ENCODE results near the gene UBE2E2. TPM values are rescaled to one million over a fixed set of nuclear protein-coding genes. Genes with fewer than 3 reads are reported as not detected.

UBE2E2 gene
- total RNA-seq, 1 experiment from 2014 or later, result 45.0 TPM

GRCh38 chr3:23203708-23204330, 692 bp downstream of the UBE2E2 start:
- peaks cover 8% of the 10 kb centered on the region; the same call in 1 of the 2 replicates for H3K4me1 ChIP-seq (replicated peaks)
- no peak overlapping the region for H3K27ac ChIP-seq
- 0 out of 2 replicates have a peak, but pooled peaks cover 3% of the 10 kb centered on the region for H3K27me3 ChIP-seq (replicated peaks)
- H3K9me3 ChIP-seq (replicated peaks), result no peaks in the 10 kb centered on the region
- peak overlapping the region; percentile 99 for H3K4me3 ChIP-seq
- H3K36me3 ChIP-seq, result peaks cover 5% of the 10 kb centered on the region
- peak in 1 of 2 experiments; percentile 19 for DNase-seq (ENCODE audit: low read depth in 1 of 2, low spot score in 2 of 2)

- Histone ChIP-seq H3K27me3 (replicated peaks) (0 out of 2 replicates have a peak, but pooled peaks cover 3% of the 10 kb centered on the region), H3K4me3 (no peak overlapping the region), H3K9me3 (replicated peaks) (no peaks in the 10 kb centered on the region), H3K36me3 (peaks cover 5% of the 10 kb centered on the region), H3K27ac (no peak overlapping the region), H3K4me1 (replicated peaks) (peaks cover 8% of the 10 kb centered on the region; the same call in 1 of the 2 replicates)
- no peak for DNase-seq (ENCODE audit: low read depth in 1 of 2, low spot score in 2 of 2)
Observed at GRCh38 chr3:23206366-23206765, 3.2 kb downstream of the UBE2E2 start.

- no peak overlapping the region for H3K4me3 ChIP-seq
- H3K27ac ChIP-seq, result no peak overlapping the region
- peaks cover 4% of the 10 kb centered on the region; the same call in 1 of the 2 replicates for H3K4me1 ChIP-seq (replicated peaks)
- 0 out of 2 replicates have a peak, but pooled peaks cover 3% of the 10 kb centered on the region for H3K27me3 ChIP-seq (replicated peaks)
- no peaks in the 10 kb centered on the region for H3K36me3 ChIP-seq
- no peaks in the 10 kb centered on the region for H3K9me3 ChIP-seq (replicated peaks)
- DNase-seq (ENCODE audit: low read depth in 1 of 2, low spot score in 2 of 2), result no peak
Observed at GRCh38 chr3:23209103-23209502, 6.0 kb downstream of the UBE2E2 start.

- H3K27ac ChIP-seq, result no peak overlapping the region
- no peaks in the 10 kb centered on the region for H3K9me3 ChIP-seq (replicated peaks)
Observed at GRCh38 chr3:23209747-23210487, 6.8 kb downstream of the UBE2E2 start.

GRCh38 chr3:23213813-23214212, 10.7 kb downstream of the UBE2E2 start:
- H3K4me3 ChIP-seq, result no peak overlapping the region

More at GRCh38 chr3:23209747-23210487, 6.8 kb downstream of the UBE2E2 start:
- no peak for DNase-seq (ENCODE audit: low read depth in 1 of 2, low spot score in 2 of 2)
- H3K27me3 ChIP-seq (replicated peaks), result 0 out of 2 replicates have a peak, but pooled peaks cover 3% of the 10 kb centered on the region
- no peak overlapping the region for H3K4me3 ChIP-seq
- no peaks in the 10 kb centered on the region for H3K36me3 ChIP-seq
- no peaks in the 10 kb centered on the region for H3K4me1 ChIP-seq (replicated peaks)

GRCh38 chr3:23217872-23218554, 14.9 kb downstream of the UBE2E2 start:
- H3K27ac ChIP-seq, result no peak overlapping the region
- no peaks in the 10 kb centered on the region for H3K27me3 ChIP-seq (replicated peaks)
- H3K9me3 ChIP-seq (replicated peaks), result no peaks in the 10 kb centered on the region
- DNase-seq (ENCODE audit: low read depth in 1 of 2, low spot score in 2 of 2), result peak in 1 of 2 experiments; percentile 33
- peaks cover 7% of the 10 kb centered on the region for H3K4me1 ChIP-seq (replicated peaks)
- no peaks in the 10 kb centered on the region for H3K36me3 ChIP-seq
- no peak overlapping the region for H3K4me3 ChIP-seq

More at GRCh38 chr3:23213813-23214212, 10.7 kb downstream of the UBE2E2 start:
- no peaks in the 10 kb centered on the region for H3K36me3 ChIP-seq
- no peaks in the 10 kb centered on the region for H3K27me3 ChIP-seq (replicated peaks)
- no peaks in the 10 kb centered on the region for H3K9me3 ChIP-seq (replicated peaks)
- H3K4me1 ChIP-seq (replicated peaks), result peaks cover 7% of the 10 kb centered on the region
- no peak for DNase-seq (ENCODE audit: low read depth in 1 of 2, low spot score in 2 of 2)
- no peak overlapping the region for H3K27ac ChIP-seq

GRCh38 chr3:23219117-23219516, 16.0 kb downstream of the UBE2E2 start:
- H3K27ac ChIP-seq, result no peak overlapping the region
- H3K9me3 ChIP-seq (replicated peaks), result no peaks in the 10 kb centered on the region
- no peak for DNase-seq (ENCODE audit: low read depth in 1 of 2, low spot score in 2 of 2)
- H3K27me3 ChIP-seq (replicated peaks), result no peaks in the 10 kb centered on the region
- H3K4me1 ChIP-seq (replicated peaks), result peaks cover 7% of the 10 kb centered on the region
- H3K36me3 ChIP-seq, result no peaks in the 10 kb centered on the region
- H3K4me3 ChIP-seq, result no peak overlapping the region

GRCh38 chr3:23219552-23219951, 16.4 kb downstream of the UBE2E2 start:
- peaks cover 7% of the 10 kb centered on the region for H3K4me1 ChIP-seq (replicated peaks)
- H3K9me3 ChIP-seq (replicated peaks), result no peaks in the 10 kb centered on the region
- H3K4me3 ChIP-seq, result no peak overlapping the region
- no peaks in the 10 kb centered on the region for H3K27me3 ChIP-seq (replicated peaks)
- DNase-seq (ENCODE audit: low read depth in 1 of 2, low spot score in 2 of 2), result no peak
- H3K27ac ChIP-seq, result no peak overlapping the region
- H3K36me3 ChIP-seq, result no peaks in the 10 kb centered on the region

GRCh38 chr3:23221136-23221535, 18.0 kb downstream of the UBE2E2 start:
- no peaks in the 10 kb centered on the region for H3K36me3 ChIP-seq
- no peak for DNase-seq (ENCODE audit: low read depth in 1 of 2, low spot score in 2 of 2)
- H3K4me1 ChIP-seq (replicated peaks), result peaks cover 7% of the 10 kb centered on the region
- no peak overlapping the region for H3K27ac ChIP-seq
- no peaks in the 10 kb centered on the region for H3K9me3 ChIP-seq (replicated peaks)
- no peaks in the 10 kb centered on the region for H3K27me3 ChIP-seq (replicated peaks)
- H3K4me3 ChIP-seq, result no peak overlapping the region

GRCh38 chr3:23232016-23232415, 28.9 kb downstream of the UBE2E2 start:
- no peaks in the 10 kb centered on the region for H3K4me1 ChIP-seq (replicated peaks)
- H3K27me3 ChIP-seq (replicated peaks), result no peaks in the 10 kb centered on the region
- DNase-seq (ENCODE audit: low read depth in 1 of 2, low spot score in 2 of 2), result no peak
- no peaks in the 10 kb centered on the region for H3K36me3 ChIP-seq
- H3K9me3 ChIP-seq (replicated peaks), result no peaks in the 10 kb centered on the region
- H3K27ac ChIP-seq, result no peak overlapping the region
- no peak overlapping the region for H3K4me3 ChIP-seq

GRCh38 chr3:23232854-23233253, 29.7 kb downstream of the UBE2E2 start:
- no peaks in the 10 kb centered on the region for H3K4me1 ChIP-seq (replicated peaks)
- no peaks in the 10 kb centered on the region for H3K36me3 ChIP-seq
- no peaks in the 10 kb centered on the region for H3K9me3 ChIP-seq (replicated peaks)
- H3K27me3 ChIP-seq (replicated peaks), result no peaks in the 10 kb centered on the region
- H3K27ac ChIP-seq, result no peak overlapping the region
- no peak overlapping the region for H3K4me3 ChIP-seq
- DNase-seq (ENCODE audit: low read depth in 1 of 2, low spot score in 2 of 2), result no peak

- no peak overlapping the region for H3K4me3 ChIP-seq
- H3K27ac ChIP-seq, result no peak overlapping the region
- H3K4me1 ChIP-seq (replicated peaks), result no peaks in the 10 kb centered on the region
- H3K27me3 ChIP-seq (replicated peaks), result no peaks in the 10 kb centered on the region
- H3K9me3 ChIP-seq (replicated peaks), result no peaks in the 10 kb centered on the region
- no peak for DNase-seq (ENCODE audit: low read depth in 1 of 2, low spot score in 2 of 2)
- H3K36me3 ChIP-seq, result no peaks in the 10 kb centered on the region
Observed at GRCh38 chr3:23235264-23235663, 32.1 kb downstream of the UBE2E2 start.

- DNase-seq (ENCODE audit: low read depth in 1 of 2, low spot score in 2 of 2), result no peak
- Histone ChIP-seq H3K27ac (no peak overlapping the region), H3K4me1 (replicated peaks) (no peaks in the 10 kb centered on the region), H3K9me3 (replicated peaks) (no peaks in the 10 kb centered on the region), H3K27me3 (replicated peaks) (no peaks in the 10 kb centered on the region), H3K36me3 (no peaks in the 10 kb centered on the region), H3K4me3 (no peak overlapping the region)
Observed at GRCh38 chr3:23236890-23237289, 33.8 kb downstream of the UBE2E2 start.

- no peak overlapping the region for H3K4me3 ChIP-seq
- no peaks in the 10 kb centered on the region for H3K36me3 ChIP-seq
- H3K9me3 ChIP-seq (replicated peaks), result no peaks in the 10 kb centered on the region
- no peaks in the 10 kb centered on the region for H3K27me3 ChIP-seq (replicated peaks)
- H3K27ac ChIP-seq, result no peak overlapping the region
- H3K4me1 ChIP-seq (replicated peaks), result no peaks in the 10 kb centered on the region
- DNase-seq (ENCODE audit: low read depth in 1 of 2, low spot score in 2 of 2), result no peak
Observed at GRCh38 chr3:23238156-23238555, 35.0 kb downstream of the UBE2E2 start.
